NCI-H2107 (cell line): ENCODE results near the gene BRIX1.
"Not testable (repeated sequence)": the region's sequence is repeated elsewhere in the genome, so short reads cannot be mapped to it uniquely, and the experiment has no call there.

Source experiments
- DNase-seq: peaks from one replicate; lab custom pipeline; 2025; lab: John Stamatoyannopoulos, UW

BRIX1 gene

DNA sequence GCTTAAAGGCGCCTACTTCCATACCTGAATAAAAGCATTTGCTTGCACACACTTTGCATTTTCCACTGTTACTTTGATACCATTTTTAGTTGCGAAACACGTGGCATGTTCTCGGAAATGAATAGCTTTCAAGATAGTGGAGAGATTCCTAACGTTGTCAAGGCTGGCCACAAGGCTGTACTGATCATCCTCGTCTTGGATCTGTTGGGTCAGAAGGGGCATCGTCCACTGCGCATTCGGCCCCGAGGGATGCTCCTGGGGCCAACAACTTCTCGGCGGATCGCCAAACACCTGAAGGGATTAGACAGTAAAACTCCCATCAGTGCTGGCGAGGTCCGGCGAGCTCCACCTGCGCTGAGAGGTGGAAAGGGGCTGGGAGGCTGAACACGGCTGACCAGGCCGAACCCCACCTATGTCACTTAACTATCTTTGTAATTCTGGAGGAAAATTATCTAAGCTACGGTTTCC is 806 bp upstream of the BRIX1 start:
- no peak for DNase-seq

GRCh38 chr5:34915856-34916192 is 313 bp downstream of the BRIX1 start:
- DNase-seq, result no peak

GRCh38 chr5:34916518-34916917 is 1.0 kb downstream of the BRIX1 start:
- no peak for DNase-seq

- DNase-seq, result no peak
These were observed 2.5 kb downstream of the BRIX1 start for GRCh38 chr5:34918025-34918424.

DNA sequence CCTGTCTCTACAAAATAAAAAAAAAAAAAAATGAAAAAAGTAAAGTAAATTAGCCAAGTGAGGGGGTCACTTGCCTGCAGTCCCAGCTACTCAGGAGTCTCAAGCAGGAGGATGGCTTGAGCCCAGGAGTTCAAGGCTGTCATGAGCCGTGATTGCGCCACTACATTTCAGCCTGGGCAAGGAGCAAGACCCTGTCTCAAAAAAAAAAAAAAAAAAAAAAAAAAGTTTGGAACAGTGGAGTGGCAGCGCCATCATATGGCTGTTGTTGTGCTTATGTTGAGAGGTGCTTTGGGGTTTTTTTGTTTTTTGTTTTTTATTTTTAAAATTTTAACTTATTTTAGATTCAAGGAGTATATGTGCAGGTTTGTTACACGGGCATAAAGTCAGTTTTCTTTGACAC is 3.6 kb downstream of the BRIX1 start:
- no peak for DNase-seq

DNA sequence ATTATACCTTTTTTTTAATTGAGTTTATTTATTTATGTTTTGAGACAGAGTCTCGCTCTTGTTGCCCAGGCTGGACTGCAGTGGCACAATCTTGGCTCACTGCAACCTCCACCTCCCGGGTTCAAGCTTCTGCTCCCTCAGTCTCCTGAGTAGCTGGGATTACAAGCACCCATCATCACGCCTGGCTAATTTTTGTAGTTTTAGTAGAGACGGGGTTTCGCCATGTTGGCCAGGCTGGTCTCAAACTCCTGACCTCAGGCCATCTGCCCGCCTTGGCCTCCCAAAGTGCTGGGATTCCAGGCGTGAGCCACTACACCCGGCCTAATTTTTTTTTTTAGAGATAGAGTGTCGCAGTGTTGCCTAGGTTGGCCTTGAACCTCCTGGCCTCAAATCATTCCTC is 7.7 kb downstream of the BRIX1 start:
- not testable (repeated sequence) for DNase-seq

DNA sequence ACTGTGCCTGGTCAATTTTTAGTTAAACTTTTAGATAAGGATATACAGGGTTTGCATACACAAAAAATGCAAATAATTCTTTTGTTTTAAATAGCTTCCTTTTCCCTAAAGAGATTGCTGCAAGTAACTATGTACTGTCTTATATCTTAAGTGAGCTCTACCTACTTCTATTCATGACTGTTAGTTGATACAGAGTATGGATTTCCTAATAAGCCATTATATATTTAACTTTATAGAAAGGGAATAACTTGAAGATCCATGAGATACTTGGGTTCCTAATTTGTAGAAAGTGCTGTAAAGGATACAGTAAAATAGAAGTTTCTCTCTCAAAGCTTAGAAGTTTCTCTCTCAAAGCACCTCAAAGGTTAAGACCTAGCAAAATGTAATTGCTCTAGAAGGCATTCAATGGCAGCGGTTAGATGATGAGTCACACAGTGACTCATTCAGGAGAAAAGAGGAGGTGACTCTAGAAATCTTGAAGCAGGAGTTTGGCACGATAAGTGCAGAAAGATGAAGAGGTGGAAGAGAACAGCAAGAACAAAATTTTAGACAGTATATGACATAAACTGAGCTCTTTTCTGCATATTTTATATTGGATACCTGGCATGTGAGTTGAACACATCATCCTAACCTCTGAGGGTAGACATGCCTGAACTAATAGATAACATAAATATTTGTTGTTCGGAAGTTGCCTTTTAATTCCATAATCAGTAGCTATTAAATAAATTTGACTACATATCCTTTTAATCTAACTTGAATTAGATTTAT is 8.4 kb downstream of the BRIX1 start:
- DNase-seq, result no peak

DNA sequence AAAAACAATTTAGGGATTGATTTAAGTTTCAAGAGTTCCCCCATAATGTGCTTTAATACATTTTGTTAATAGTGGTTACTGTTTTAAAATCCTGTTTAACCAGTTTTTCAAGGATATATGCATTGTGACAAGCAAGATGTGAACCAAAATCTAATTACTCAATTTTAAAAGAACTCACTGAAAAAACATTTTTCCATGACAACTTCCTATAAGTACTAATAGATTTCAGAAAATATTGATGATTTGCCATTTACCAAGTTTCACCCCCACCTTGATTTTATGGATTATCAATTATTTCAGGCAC is 8.9 kb downstream of the BRIX1 start:
- no peak for DNase-seq

- DNase-seq, result no peak
These were observed 10.9 kb downstream of the BRIX1 start for GRCh38 chr5:34926318-34926888.

DNA sequence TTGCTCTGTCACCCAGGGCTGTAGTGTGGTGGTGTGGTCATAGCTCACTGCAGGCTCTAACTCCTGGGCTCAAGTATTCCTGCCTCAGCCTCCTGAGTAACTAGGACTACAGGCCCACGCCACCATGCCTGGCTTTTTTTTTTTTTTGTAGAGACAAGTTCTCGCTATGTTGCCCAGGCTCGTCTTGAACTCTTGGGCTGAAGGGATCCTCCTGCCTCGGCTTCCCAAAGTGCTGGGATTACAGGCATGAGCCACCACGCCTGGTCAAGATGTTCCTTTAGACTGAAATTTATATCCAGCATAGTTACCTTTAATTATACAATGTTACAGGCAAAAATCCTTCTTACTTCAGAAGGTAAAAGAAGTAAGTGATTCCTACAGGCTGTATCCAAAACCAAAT is 12.3 kb downstream of the BRIX1 start:
- DNase-seq, result no peak

DNA sequence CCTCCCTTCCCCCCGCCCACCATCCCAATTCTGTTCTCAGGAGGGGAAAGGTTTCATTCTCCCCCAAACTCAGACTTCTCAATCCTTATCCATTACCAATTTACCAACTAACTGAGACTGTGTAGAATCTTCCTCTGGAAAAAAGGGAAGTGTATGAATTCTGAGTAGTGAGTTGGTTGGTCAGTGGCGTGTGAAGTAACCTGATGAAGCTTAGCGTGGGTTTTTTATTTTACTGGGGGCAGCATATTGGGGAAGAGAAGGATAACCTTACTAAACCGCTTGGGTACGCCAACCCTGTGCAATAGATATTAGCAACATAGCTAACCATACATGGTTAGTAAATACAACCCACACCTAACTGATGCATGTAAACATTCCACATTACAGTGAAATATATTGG is 12.8 kb downstream of the BRIX1 start:
- no peak for DNase-seq

GRCh38 chr5:34929134-34929719 is 13.7 kb downstream of the BRIX1 start, which contains the start of gene DNAJC21:
DNAJC21 (plus strand) TSS chr5:34929559; CDS start chr5:34929820, 261 bp downstream.
- DNase-seq, result peak; percentile 96

DNA sequence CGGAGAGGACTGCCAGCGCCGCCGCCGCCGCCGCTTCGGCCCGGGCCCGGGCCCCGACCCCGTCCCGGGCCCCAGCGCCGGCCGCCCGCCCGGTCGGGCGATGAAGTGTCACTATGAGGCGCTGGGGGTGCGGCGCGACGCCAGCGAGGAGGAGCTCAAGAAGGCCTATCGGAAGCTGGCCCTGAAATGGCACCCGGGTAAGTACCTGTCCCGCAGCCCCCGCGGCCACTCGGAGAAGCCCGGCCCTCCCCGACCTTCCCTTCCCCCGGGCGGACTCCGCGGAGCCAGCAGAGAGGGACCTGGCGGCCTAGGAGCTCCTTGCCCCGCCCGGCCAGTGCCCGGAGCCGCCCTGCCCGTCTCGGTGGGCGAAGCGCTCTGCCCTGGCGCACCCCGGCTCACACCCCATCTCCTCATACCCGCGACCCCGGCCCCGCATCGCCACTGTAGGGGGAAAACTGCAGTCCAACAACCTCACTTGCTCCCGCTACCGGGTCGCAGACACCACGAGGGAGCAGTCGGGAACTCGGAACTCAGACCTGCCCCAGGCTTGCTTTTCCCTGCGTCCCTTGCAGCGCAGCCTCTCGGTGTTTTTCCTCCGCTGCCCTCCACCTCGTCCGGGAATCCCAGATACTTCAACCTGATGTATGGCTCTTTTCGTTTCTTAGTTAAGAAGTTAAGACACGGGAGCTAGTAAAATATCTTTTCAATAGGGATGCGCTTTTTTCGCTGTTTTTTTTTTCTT is 14.4 kb downstream of the BRIX1 start:
- DNase-seq, result peak; percentile 57

GRCh38 chr5:34930462-34930844 is 14.9 kb downstream of the BRIX1 start:
- DNase-seq, result no peak

GRCh38 chr5:34930870-34931269 is 15.4 kb downstream of the BRIX1 start:
- DNase-seq, result no peak

DNA sequence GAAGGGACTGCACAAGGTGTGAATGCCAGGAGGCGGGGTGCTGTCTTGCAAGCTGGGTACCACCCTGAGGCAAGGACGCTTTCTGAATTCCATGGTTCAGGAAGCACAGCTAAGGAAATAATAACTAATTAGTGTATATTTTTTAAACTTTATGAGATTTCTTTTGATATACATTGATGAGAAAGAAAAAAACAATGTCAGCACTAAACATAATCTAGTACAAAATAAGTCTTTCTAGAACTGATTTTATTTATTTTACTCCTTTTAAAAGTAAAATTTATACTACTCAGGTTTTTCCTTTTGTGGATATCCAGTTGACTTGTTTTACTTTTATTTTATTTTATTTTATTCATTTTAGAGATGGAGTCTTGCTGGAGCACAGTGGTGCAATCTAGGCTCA is 17.4 kb downstream of the BRIX1 start:
- DNase-seq, result no peak

GRCh38 chr5:34941936-34942335 is 26.4 kb downstream of the BRIX1 start:
- no peak for DNase-seq

- no peak for DNase-seq
These were observed 28.5 kb downstream of the BRIX1 start for GRCh38 chr5:34944044-34944443.

DNA sequence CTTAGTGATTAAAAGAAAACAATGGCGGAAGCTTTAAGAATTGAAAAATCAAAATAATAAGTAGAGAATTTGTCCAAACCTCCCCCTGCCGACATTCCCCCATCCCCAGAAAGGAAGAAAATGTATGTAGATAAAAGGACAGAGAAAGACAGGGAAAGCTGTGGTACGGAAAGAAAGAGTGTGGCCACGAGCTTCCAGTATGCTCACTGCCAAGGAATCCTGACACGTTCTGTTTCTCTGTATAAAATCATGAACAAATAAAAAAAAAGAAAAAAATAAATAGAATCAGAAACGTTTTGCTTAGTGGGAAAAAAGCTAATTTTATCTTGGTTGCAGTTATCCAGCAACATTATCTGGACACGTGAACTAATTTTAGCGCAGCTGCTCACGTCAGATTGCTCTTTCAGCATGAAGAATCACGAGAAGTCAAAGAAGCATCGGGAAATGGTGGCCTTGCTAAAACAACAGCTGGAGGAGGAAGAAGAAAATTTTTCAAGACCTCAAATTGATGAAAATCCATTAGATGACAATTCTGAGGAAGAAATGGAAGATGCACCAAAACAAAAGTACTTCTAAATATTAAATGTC is 29.0 kb downstream of the BRIX1 start:
- DNase-seq, result no peak

DNA sequence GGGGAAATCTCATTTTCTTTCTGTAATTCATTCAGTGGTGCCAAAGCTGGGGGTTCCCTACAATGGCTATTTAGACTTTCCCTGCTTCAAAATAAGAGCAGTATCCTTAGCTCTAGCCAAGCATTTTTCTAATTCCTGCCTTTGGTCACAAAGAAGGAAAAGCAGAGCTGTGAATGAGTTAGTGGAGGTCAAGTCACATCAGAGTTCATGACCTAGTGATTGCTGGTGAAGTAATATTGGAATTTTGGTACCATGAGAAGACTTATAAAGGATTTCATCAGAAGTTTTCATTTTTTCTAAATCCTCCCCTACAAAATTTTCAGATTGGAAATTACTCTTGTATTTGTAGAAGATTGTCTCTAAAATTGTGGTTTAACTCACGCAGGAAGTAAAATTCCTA is 41.8 kb downstream of the BRIX1 start:
- no peak for DNase-seq

GRCh38 chr5:34957857-34958690 is 42.6 kb downstream of the BRIX1 start:
- no peak for DNase-seq

DNA sequence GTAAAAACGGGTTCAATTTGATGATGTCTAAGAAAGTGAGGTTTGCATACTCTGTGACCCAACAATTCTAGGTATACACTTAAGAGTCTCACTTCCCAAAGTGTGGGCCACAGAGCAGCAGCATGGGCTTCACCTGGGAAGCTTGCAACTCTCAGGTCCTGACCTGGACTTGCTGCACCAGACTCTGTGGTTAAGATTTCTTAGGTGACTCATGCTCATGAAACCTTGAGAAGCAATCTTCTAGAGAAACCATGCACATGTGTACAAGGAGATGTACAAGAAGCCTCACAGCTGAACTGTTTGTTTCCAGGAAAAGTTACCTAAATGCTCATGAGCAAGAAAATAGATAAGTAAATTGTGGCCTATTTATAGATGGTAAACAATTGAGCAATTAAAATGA is 43.8 kb downstream of the BRIX1 start:
- DNase-seq, result no peak
